WI38 (cell line): ENCODE measurements around the gene FYTTD1.
A peak's percentile ranks its signal among the peaks of the same experiment; 100 is the strongest.

Experiments
- H3K4me3 ChIP-seq: 2 replicates; pipeline ENCODE4 v1.5.1; 2011; ENCODE audit warnings: low read depth, mild to moderate bottlenecking, control low read depth, low read length
- TF ChIP-seq, protein P1 (sequence below): IDR thresholded peaks from 2 replicates; pipeline ENCODE4 v1.5.1; 2012; ENCODE audit warnings: low read depth, mild to moderate bottlenecking, control low read depth, low read length

FYTTD1 gene

DNA sequence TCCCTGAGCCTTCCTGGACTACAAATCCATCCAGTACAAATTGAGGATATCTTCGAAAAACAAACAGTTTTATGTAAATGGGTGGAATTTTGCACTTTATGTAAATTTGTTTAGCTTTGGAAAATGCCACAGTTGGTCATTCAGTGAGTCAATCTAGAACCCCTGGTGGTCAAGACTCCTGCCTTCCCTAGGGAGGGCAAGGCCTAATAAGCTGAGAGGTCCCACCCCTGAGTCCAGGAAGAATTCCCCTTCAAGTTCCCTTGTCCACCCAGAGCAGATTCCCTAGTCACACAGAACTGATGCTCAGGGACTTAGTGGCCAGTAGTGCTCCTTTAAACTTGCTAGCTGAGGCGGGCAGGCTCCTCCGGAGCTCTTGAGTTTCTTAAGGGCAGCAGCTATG lies 6.9 kb upstream of the FYTTD1 start:
- TF ChIP-seq, protein P1, sequence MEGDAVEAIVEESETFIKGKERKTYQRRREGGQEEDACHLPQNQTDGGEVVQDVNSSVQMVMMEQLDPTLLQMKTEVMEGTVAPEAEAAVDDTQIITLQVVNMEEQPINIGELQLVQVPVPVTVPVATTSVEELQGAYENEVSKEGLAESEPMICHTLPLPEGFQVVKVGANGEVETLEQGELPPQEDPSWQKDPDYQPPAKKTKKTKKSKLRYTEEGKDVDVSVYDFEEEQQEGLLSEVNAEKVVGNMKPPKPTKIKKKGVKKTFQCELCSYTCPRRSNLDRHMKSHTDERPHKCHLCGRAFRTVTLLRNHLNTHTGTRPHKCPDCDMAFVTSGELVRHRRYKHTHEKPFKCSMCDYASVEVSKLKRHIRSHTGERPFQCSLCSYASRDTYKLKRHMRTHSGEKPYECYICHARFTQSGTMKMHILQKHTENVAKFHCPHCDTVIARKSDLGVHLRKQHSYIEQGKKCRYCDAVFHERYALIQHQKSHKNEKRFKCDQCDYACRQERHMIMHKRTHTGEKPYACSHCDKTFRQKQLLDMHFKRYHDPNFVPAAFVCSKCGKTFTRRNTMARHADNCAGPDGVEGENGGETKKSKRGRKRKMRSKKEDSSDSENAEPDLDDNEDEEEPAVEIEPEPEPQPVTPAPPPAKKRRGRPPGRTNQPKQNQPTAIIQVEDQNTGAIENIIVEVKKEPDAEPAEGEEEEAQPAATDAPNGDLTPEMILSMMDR = no peak

GRCh38 chr3:197746209-197746608 lies 3.5 kb upstream of the FYTTD1 start:
- no peak overlapping the region for H3K4me3 ChIP-seq
- TF ChIP-seq, protein P1 = no peak

More for the DNA sequence above, 6.9 kb upstream of the FYTTD1 start:
- no peak overlapping the region for H3K4me3 ChIP-seq

GRCh38 chr3:197746801-197747237 lies 2.9 kb upstream of the FYTTD1 start:
- H3K4me3 ChIP-seq = no peak overlapping the region
- TF ChIP-seq, protein P1 = no peak

GRCh38 chr3:197748597-197749314 lies 927 bp upstream of the FYTTD1 start:
- TF ChIP-seq, protein P1 = no peak
- peak overlapping the region; percentile 91 for H3K4me3 ChIP-seq

- TF ChIP-seq, protein P1 = no peak
- peak overlapping the region; percentile 91 for H3K4me3 ChIP-seq
Measured at GRCh38 chr3:197749315-197749600, 425 bp upstream of the FYTTD1 start.

DNA sequence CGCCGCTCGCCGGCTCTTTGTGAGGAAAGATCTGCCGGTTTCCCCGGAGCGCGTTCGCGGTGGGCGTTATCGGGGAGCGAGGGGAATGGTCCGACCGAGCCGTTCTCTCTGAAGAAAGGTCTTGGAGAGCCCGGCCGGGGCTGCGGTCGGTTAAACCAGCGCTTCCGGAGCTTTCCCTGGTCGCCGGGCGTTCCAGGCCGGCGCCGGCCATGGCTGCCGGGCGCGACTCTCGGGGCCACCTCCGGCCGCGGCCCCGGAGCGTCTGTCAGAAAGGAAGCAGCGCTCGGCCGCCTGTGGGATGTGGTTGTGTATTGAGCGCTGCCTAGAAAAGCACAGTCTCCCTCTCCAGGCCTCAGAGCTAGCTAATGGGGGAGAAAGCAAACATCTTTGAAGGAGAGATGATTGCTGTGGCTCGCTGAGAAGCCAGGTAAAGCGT lies 731 bp downstream of the FYTTD1 start:
- H3K4me3 ChIP-seq = peak overlapping the region; percentile 91
- TF ChIP-seq, protein P1 = no peak

DNA sequence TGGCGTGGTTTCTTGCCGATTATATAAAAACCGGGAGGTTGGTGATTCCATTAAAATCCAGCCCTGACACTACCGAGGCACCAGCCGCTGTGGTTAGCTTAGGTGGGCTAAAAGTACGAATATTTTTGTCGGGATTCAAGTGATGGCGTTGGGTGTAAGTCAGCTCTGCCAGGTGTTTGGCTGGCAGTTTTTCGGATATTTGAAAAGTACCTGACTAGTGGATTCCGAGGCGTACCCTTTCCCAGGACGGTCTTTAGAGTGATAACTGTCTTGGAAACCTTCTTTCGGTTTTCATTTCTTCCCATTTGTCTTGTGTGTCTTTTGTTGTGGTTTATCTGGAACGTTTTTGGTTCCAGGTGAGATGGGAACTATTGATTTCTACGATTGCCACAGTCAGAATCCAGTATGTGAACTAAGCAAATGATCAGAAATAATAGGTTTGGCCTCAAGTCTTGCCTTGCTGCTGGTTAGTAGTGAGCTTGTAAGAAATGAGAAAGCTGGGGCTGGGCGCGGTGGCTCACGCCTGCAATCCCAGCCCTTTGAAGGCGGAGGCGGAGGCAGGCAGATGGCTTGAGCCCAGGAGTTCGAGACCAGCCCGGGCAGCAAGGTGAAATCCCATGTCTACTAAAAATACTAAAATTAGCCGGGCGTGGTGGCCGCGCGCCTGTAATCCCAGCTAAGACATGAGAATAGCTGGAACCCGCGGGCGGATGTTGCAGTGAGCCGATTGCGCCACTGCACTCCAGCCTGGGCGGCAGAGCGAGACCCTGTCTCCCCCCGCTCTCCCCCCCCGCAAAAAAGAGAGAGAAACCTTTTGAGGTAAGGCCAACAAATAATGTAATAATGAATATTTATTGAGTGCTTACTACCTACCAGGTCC lies 1.4 kb downstream of the FYTTD1 start:
- H3K4me3 ChIP-seq = peak overlapping the region; percentile 91
- TF ChIP-seq, protein P1 = no peak
